Adrenal gland (tissue), 12 donors: Measurements from ENCODE around the gene PRR7. TPM values are rescaled to one million over a fixed set of nuclear protein-coding genes. Genes with fewer than 3 reads are reported as not detected.
A peak's percentile ranks its signal among the peaks of the same experiment; 100 is the strongest.

Source experiments
- DNase-seq, 7 donors: peaks; one replicate each; pipeline ENCODE4 v3.0.0-alpha.2; 2019 to 2020
- H3K27ac ChIP-seq, 5 donors: fragments of 200-600 bp; sonication (generic) in 4 of 5; 1 replicate in 3 of 5; 2 replicates in 2 of 5; pipeline versions ENCODE4 v1.5.1 to v1.8.0; 2016 to 2020; ENCODE audit warnings: mild to moderate bottlenecking in 1 of 5
- H3K27me3 ChIP-seq: fragments of 200-600 bp; 2 replicates; pipeline ENCODE4 v1.8.0; 2021
- H3K36me3 ChIP-seq, 2 donors: fragments of 200-600 bp; replicated peaks in 1 of 2; 1 replicate in 1 of 2; 2 replicates in 1 of 2; pipeline versions ENCODE4 v1.5.1 to v1.8.0; 2018 to 2022
- H3K4me1 ChIP-seq, 2 donors: fragments of 200-600 bp; replicated peaks in 1 of 2; 1 replicate in 1 of 2; 2 replicates in 1 of 2; pipeline versions ENCODE4 v1.5.1 to v1.8.0; 2018 to 2021
- H3K4me3 ChIP-seq, 4 donors: fragments of 200-600 bp; sonication (generic) in 3 of 4; one replicate each; pipeline ENCODE4 v1.5.1; 2016 to 2018
- H3K9me3 ChIP-seq, 3 donors: fragments of 200-600 bp; sonication (generic) in 1 of 3; replicated peaks in 1 of 3; 1 replicate in 2 of 3; 2 replicates in 1 of 3; pipeline versions ENCODE4 v1.5.1 to v1.8.0; 2016 to 2021
- POLR2A ChIP-seq, 2 donors: fragments of 450-650 bp; IDR thresholded peaks; one replicate each; pipeline ENCODE4 v1.6.1; 2017; ENCODE audit warnings: antibody characterized with exemption in 2 of 2, mild to moderate bottlenecking in 2 of 2, moderate library complexity in 1 of 2
- WGBS, 4 donors: extraction: QIAGEN DNeasy Blood & Tissue Kit in 2 of 4; methylation state at CpG; one replicate each; pipeline versions ENCODE4 v1.1.5 to v1.1.7; 2013 to 2017; 5-methylcytosine and 5-hydroxymethylcytosine counted together
- intact Hi-C, 2 donors: fragments of 100-400 bp; cut with DNase I; formaldehyde crosslinking; loops; one replicate each; pipeline versions ENCODE4 v1.14.1 to v1.15.0; 2022 to 2023
- polyA plus RNA-seq, 3 donors: library from polyadenylated mRNA; stranded (reverse); fragments of 200-250 nt in 2 of 3; fragments of 350-450 nt in 1 of 3; fragmentation: Illumina TruSeq in 1 of 3; extraction: RNeasy Lipid Tissue Mini Kit (QIAGEN cat#74804) in 1 of 3; gene quantifications; one replicate each; pipeline ENCODE4 v1.2.3, GENCODE V29; 2013 to 2014
- total RNA-seq, 9 donors: library from RNA; depleted of rRNA in 4 of 9; stranded (reverse); fragments of >200 nt in 4 of 9; fragments of 120-200 nt in 1 of 9; fragmentation: NEBNext Ultra II Directional in 1 of 9; extraction: Animal tissue kit (Norgen Biotek cat#: 25700) in 1 of 9; gene quantifications; one replicate each; pipeline versions ENCODE4 v1.1.0 to v1.2.4, GENCODE V29; 2013 to 2023
- TF ChIP-seq, protein P1 (sequence below), 6 experiments: fragments of 450-650 bp in 4 of 6; fragments of 200-600 bp in 2 of 6; sonication (generic) in 1 of 6; IDR thresholded peaks; 1 replicate in 5 of 6; 2 replicates in 1 of 6; pipeline versions ENCODE4 v1.5.1 to v1.8.0; 2016 to 2021; ENCODE audit warnings: antibody characterized with exemption in 6 of 6, mild to moderate bottlenecking in 2 of 6, moderate library complexity in 1 of 6
- donor health status: healthy with polysubstance abuse.
- donor health status: Bipolar disorder and iron deficiency.
- donor health status: DM: yes; HTN: yes; CAD: no.
- donor health status: DM: no; HTN: no; CAD: no.
- donor health status: DM: no; HTN: no; CAD: no.
- donor health status: DM: yes; HTN: yes; CAD: no.

Gene PRR7
- total and polyA plus RNA-seq, 12 donors = 0.55 to 13.5 (median 6.1) TPM; not detected in 1

- H3K27me3 ChIP-seq = no peaks in the 10 kb centered on the region
- H3K4me1 ChIP-seq = peaks cover 18 to 20% of the 10 kb centered on the region in 2 donors
- H3K9me3 ChIP-seq = no peaks in the 10 kb centered on the region
- no peak for TF ChIP-seq POLR2A (IDR thresholded peaks at IDR 0.05)
- TF ChIP-seq, protein P1, sequence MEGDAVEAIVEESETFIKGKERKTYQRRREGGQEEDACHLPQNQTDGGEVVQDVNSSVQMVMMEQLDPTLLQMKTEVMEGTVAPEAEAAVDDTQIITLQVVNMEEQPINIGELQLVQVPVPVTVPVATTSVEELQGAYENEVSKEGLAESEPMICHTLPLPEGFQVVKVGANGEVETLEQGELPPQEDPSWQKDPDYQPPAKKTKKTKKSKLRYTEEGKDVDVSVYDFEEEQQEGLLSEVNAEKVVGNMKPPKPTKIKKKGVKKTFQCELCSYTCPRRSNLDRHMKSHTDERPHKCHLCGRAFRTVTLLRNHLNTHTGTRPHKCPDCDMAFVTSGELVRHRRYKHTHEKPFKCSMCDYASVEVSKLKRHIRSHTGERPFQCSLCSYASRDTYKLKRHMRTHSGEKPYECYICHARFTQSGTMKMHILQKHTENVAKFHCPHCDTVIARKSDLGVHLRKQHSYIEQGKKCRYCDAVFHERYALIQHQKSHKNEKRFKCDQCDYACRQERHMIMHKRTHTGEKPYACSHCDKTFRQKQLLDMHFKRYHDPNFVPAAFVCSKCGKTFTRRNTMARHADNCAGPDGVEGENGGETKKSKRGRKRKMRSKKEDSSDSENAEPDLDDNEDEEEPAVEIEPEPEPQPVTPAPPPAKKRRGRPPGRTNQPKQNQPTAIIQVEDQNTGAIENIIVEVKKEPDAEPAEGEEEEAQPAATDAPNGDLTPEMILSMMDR (IDR thresholded peaks at IDR 0.05) = no peak
- intact Hi-C loops = no loop called here
- H3K27ac ChIP-seq = no peak overlapping the region
- peaks cover 0 to 12% of the 10 kb centered on the region in 2 donors for H3K36me3 ChIP-seq
- WGBS, 4 donors = 69 to 76% (median 73%) methylated on average over 8 to 10 of the region's 10 CpGs
- no peak for DNase-seq
- no peak overlapping the region for H3K4me3 ChIP-seq
Observed at GRCh38 chr5:177445052-177445916, 1.3 kb upstream of the PRR7 start.

DNA sequence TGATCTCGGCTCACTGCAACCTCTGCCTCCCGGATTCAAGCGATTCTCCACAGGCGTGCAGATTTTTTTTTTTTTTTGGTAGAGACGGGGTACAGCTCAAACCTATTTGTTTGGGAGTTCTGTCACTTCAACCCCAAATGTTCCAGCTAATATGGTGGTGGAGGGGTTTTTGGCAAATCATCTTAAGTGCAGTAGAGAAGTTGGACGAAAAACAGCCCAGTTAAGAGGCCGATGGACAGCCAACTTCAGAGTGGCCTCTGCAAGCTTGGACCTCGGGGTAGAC lies 756 bp upstream of the PRR7 start:
- no peaks in the 10 kb centered on the region for H3K27me3 ChIP-seq
- H3K4me1 ChIP-seq = peaks cover 18 to 20% of the 10 kb centered on the region in 2 donors
- TF ChIP-seq, protein P1 (IDR thresholded peaks at IDR 0.05) = no peak
- TF ChIP-seq POLR2A (IDR thresholded peaks at IDR 0.05) = no peak
- peaks cover 0 to 12% of the 10 kb centered on the region in 2 donors for H3K36me3 ChIP-seq
- no peaks in the 10 kb centered on the region for H3K9me3 ChIP-seq
- intact Hi-C loops = no loop called here
- no peak overlapping the region for H3K27ac ChIP-seq
- no peak for DNase-seq
- no peak overlapping the region for H3K4me3 ChIP-seq
- WGBS, 4 donors = 23 to 37% (median 28%) methylated on average over 6 to 8 of the region's 8 CpGs

DNA sequence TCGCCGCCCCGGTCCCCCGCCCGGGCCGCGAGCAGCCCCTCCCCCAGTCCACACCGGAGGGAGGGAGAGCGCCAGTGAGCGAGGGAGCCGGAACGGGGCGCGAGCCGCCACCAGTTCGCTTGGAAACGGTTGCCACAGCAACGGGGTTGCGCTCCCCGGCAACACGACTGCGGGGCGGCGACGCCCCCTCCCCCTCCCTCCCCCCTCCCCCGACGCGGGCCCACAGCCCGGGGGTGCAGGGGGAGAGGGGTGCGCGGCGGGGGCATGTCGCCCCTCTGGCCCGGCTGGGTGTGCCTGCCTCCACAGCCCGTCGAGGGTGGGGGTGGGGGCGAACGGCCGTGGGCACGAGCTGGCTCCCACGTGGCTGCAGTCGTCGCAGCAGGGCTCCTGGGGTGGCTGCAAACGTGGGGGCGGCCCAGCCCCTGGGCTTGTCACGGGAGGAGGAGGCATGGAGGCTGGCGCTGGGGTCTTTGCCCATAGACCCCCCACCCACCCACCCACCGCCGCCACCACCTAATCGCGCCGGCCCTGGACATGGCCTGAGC lies 524 bp downstream of the PRR7 start:
- 0 to 1% (median 0%) methylated on average over 9 to 46 of the region's 52 CpGs; no CpG with 5 or more reads in 1 of the 4 donors for WGBS, 4 donors
- DNase-seq = peak; percentile 44 to 76 (median 59)
- H3K27ac ChIP-seq = peak overlapping the region in 3 of 5 donors; percentile 33 to 79 (median 71)
- no peaks in the 10 kb centered on the region for H3K27me3 ChIP-seq
- TF ChIP-seq POLR2A (IDR thresholded peaks at IDR 0.05) = no peak
- TF ChIP-seq, protein P1 (IDR thresholded peaks at IDR 0.05) = no peak
- intact Hi-C loops = no loop called here
- no peaks in the 10 kb centered on the region for H3K36me3 ChIP-seq
- peak overlapping the region in 3 of 4 donors; percentile 7 to 77 (median 13) for H3K4me3 ChIP-seq
- H3K4me1 ChIP-seq = peaks cover 18 to 20% of the 10 kb centered on the region in 2 donors
- no peaks in the 10 kb centered on the region for H3K9me3 ChIP-seq

DNA sequence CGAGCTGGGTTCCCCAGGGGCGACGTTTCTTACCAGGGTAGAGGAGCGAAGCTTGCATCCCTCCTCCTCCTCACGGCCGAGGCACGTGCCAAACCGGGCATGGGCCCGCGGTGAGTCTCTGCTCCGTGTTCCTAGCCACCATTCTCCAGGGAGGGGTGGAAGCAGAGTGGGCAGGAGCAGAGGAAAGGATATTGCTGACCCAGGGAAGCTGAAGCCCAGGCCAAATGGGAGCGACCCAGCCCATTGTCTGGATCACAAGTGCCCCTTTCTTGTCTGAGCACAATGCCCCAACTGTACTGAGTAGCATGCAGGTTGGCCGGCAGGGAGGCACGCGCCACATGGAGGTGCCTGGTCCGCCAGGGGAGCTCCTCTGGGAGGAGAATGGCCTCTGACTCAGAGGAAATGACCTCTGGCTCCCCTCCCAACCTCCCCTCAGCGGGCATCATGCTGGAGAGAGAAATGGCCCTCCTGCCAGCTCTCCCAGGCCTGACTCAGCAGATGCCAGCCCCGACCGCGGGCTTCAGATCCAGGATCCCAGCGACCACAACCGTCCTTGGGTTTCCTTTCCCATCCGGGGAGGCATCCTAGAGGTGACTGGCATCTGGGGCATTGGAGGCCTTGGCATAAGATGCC lies 1.1 kb downstream of the PRR7 start:
- Histone ChIP-seq H3K27me3 (no peaks in the 10 kb centered on the region), H3K9me3 (no peaks in the 10 kb centered on the region), H3K4me1 (peaks cover 18 to 20% of the 10 kb centered on the region in 2 donors), H3K36me3 (no peaks in the 10 kb centered on the region), H3K27ac (peak overlapping the region in 3 of 5 donors; percentile 33 to 79 (median 71)), H3K4me3 (peak overlapping the region in 1 of 4 donors; percentile 77)
- peak; percentile 90 to 95 (median 94) for DNase-seq
- intact Hi-C loops = no loop called here
- WGBS, 4 donors = 5 to 7% (median 6%) methylated on average over 7 to 23 of the region's 23 CpGs
- TF ChIP-seq POLR2A (IDR thresholded peaks at IDR 0.05) = peak in 1 of 2 donors; percentile 47
- TF ChIP-seq, protein P1 (IDR thresholded peaks at IDR 0.05) = peak in 3 of 6 experiments; percentile 11 to 28 (median 14)
